Measurements from ENCODE around the gene DNAJB6. TPM values are rescaled to one million over a fixed set of nuclear protein-coding genes. Genes with fewer than 3 reads are reported as not detected.

Gene DNAJB6
- total RNA-seq, 1 experiment from 2014 or later: 82.5 TPM

GRCh38 chr7:157375410-157375809 is 38.6 kb downstream of the DNAJB6 start:
- Histone ChIP-seq H3K79me2 (ENCODE audit: insufficient read depth, low read length) (peaks cover 98% of the 10 kb centered on the region), H3K27me3 (ENCODE audit: insufficient read depth, low read length) (no peaks in the 10 kb centered on the region), H3K4me3 (replicated peaks in 1 of 2; ENCODE audit: low read depth in 1 of 2, low read length in 2 of 2) (no peak overlapping the region), H3K36me3 (ENCODE audit: control insufficient read depth in 1 of 2, insufficient read depth in 2 of 2, low read length in 2 of 2) (peaks cover 11 to 12% of the 10 kb centered on the region in 2 experiments; a peak in 3 of 4 replicates), H2AFZ (ENCODE audit: low read depth, low read length, poor library complexity, severe bottlenecking) (no peak overlapping the region), H3K9ac (ENCODE audit: low read length) (no peak overlapping the region), H3K9me2 (ENCODE audit: insufficient read depth) (no peaks in the 10 kb centered on the region), H3K9me3 (ENCODE audit: control insufficient read depth in 1 of 2, insufficient read depth in 1 of 2, low read depth in 1 of 2, low read length in 2 of 2) (no peaks in the 10 kb centered on the region), H3K4me2 (ENCODE audit: low read length) (no peak overlapping the region), H3K27ac (ENCODE audit: low read depth, low read length) (no peak overlapping the region), H3K4me1 (ENCODE audit: control insufficient read depth in 1 of 2, insufficient read depth in 2 of 2, low read length in 2 of 2) (no peaks in the 10 kb centered on the region), H4K20me1 (ENCODE audit: insufficient read depth) (peaks cover 12% of the 10 kb centered on the region; the same call in 1 of the 2 replicates)
- no peak for ATAC-seq
- no TSS peak for BruUV-seq (replicated peaks)
- ChIA-PET POLR2A (no interaction called here), CTCF (no interaction called here), RAD21 (ENCODE audit: low non-redundant PET in 1 of 2, low total read pairs in 2 of 2, uncharacterized antibody in 2 of 2, unreplicated experiment in 2 of 2) (no interaction called here)
- no peak for DNase-seq (ENCODE audit: low read depth, low spot score)
- TF ChIP-seq SIN3A (IDR thresholded peaks at IDR 0.05; ENCODE audit: low read depth) (no peak), RAD21 (IDR thresholded peaks at IDR 0.05; ENCODE audit: low read depth) (no peak), REST (IDR thresholded peaks at IDR 0.05; ENCODE audit: low read depth) (no peak), POLR2AphosphoS5 (IDR thresholded peaks at IDR 0.05; ENCODE audit: low read depth, low read length) (no peak), CBX3 (IDR thresholded peaks at IDR 0.05; ENCODE audit: low read depth) (no peak), POLR2A (IDR thresholded peaks at IDR 0.05; ENCODE audit: borderline replicate concordance, extremely low read depth, insufficient read depth, insufficient read length) (no peak), MAX (IDR thresholded peaks at IDR 0.05) (no peak)
- intact Hi-C loops (cut with micrococcal nuclease): no loop called here
